Central memory CD8-positive, alpha-beta T cell (primary cell): ENCODE data around the gene SYT7.

Source experiments
- ATAC-seq: fragments of 150-1000 bp; cut with Tn5 transposase; replicated peaks from 2 replicates; pipeline ENCODE4 v1.10.0; 2022; ENCODE audit warnings: mild to moderate bottlenecking, moderate FRiP score, moderate number of reproducible peaks; ENCODE audit not compliant: poor library complexity, severe bottlenecking; ENCODE audit errors: extremely low read depth
- DNase-seq, 2 donors: peaks; one replicate each; pipeline ENCODE4 v3.0.0; 2021; ENCODE audit warnings: low spot score in 2 of 2
- H3K27ac Mint-ChIP-seq: one replicate; pipeline ENCODE4 v1.8.0; 2022; ENCODE audit warnings: low read depth, mild to moderate bottlenecking, moderate library complexity, mixed read lengths
- H3K27me3 Mint-ChIP-seq: one replicate; pipeline ENCODE4 v1.8.0; 2022; ENCODE audit warnings: mixed read lengths
- H3K36me3 Mint-ChIP-seq: one replicate; pipeline ENCODE4 v1.8.0; 2022; ENCODE audit warnings: mild to moderate bottlenecking, moderate library complexity, mixed read lengths; ENCODE audit not compliant: insufficient read depth
- H3K4me1 Mint-ChIP-seq: one replicate; pipeline ENCODE4 v1.8.0; 2022; ENCODE audit warnings: mixed read lengths
- H3K4me3 Mint-ChIP-seq: one replicate; pipeline ENCODE4 v1.8.0; 2022; ENCODE audit warnings: mild to moderate bottlenecking, moderate library complexity, mixed read lengths
- H3K9me3 Mint-ChIP-seq: one replicate; pipeline ENCODE4 v1.8.0; 2022; ENCODE audit warnings: mixed read lengths

Gene SYT7

DNA sequence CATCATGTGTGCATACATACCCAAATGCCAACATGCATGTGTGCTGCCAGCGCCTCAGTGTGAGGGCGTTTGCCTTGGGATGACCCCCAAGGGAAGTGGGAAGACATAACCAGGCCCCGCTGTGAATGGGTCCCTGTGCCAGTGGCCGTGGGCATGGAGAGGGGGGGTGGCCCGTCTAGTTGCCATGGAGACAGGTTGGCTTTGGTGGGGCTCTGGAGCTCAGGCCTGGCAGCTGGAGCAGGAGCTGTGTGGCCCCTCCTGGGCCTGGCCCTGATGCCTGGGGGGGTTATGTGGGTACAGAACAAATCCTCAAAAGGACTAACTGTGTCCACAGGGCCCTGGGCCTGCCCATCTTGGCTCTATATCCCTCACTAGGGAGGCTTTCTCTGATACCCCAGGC lies 8.0 kb downstream of the SYT7 start:
- ATAC-seq (no peak), DNase-seq (no peak)
- H3K27ac Mint-ChIP-seq = no peak overlapping the region
- H3K27me3 Mint-ChIP-seq = peaks cover 95% of the 10 kb centered on the region
- H3K36me3 Mint-ChIP-seq = peaks cover 3% of the 10 kb centered on the region
- H3K4me3 Mint-ChIP-seq = no peak overlapping the region
- H3K4me1 Mint-ChIP-seq = no peaks in the 10 kb centered on the region
- H3K9me3 Mint-ChIP-seq = no peaks in the 10 kb centered on the region

GRCh38 chr11:61571869-61572268 lies 9.0 kb downstream of the SYT7 start:
- Mint-ChIP-seq H3K27ac (no peak overlapping the region), H3K27me3 (peaks cover 87% of the 10 kb centered on the region), H3K4me3 (no peak overlapping the region), H3K36me3 (peaks cover 3% of the 10 kb centered on the region), H3K9me3 (no peaks in the 10 kb centered on the region), H3K4me1 (no peaks in the 10 kb centered on the region)
- DNase-seq (no peak), ATAC-seq (no peak)

DNA sequence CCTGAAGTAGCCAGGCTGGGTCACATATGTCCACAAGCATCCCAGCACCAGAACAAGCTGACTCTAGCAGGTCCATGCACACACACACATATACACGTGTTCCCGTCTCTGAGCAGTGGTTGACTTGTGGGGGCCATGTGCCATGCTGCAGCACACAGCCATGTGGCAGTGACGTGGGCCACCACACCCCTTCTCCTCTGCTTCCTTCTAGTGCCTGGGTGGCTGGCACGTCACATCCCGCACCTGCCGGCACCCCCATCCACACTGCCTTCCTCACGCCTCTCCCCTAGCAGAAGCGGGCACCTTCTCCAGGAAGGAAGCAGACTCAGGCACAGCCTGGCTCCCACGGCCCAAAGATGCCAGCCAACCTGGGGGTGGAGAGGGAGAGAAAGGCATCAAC lies 9.5 kb downstream of the SYT7 start:
- no peak for DNase-seq
- no peak overlapping the region for H3K4me3 Mint-ChIP-seq
- no peak for ATAC-seq
- no peaks in the 10 kb centered on the region for H3K4me1 Mint-ChIP-seq
- no peak overlapping the region for H3K27ac Mint-ChIP-seq
- H3K27me3 Mint-ChIP-seq = peaks cover 84% of the 10 kb centered on the region
- peaks cover 3% of the 10 kb centered on the region for H3K36me3 Mint-ChIP-seq
- H3K9me3 Mint-ChIP-seq = no peaks in the 10 kb centered on the region

GRCh38 chr11:61569701-61570100 lies 11.2 kb downstream of the SYT7 start:
- Mint-ChIP-seq H3K9me3 (no peaks in the 10 kb centered on the region), H3K4me3 (no peak overlapping the region), H3K27me3 (peaks cover 86% of the 10 kb centered on the region), H3K36me3 (peaks cover 3% of the 10 kb centered on the region), H3K27ac (no peak overlapping the region), H3K4me1 (no peaks in the 10 kb centered on the region)
- ATAC-seq (no peak), DNase-seq (no peak)

GRCh38 chr11:61569018-61569417 lies 11.9 kb downstream of the SYT7 start:
- ATAC-seq = no peak
- H3K9me3 Mint-ChIP-seq = no peaks in the 10 kb centered on the region
- H3K27me3 Mint-ChIP-seq = peaks cover 86% of the 10 kb centered on the region
- no peaks in the 10 kb centered on the region for H3K4me1 Mint-ChIP-seq
- H3K36me3 Mint-ChIP-seq = peaks cover 3% of the 10 kb centered on the region
- no peak overlapping the region for H3K27ac Mint-ChIP-seq
- DNase-seq = no peak
- H3K4me3 Mint-ChIP-seq = no peak overlapping the region

GRCh38 chr11:61567286-61568061 lies 13.4 kb downstream of the SYT7 start:
- Mint-ChIP-seq H3K9me3 (no peaks in the 10 kb centered on the region), H3K4me3 (no peak overlapping the region), H3K27ac (no peak overlapping the region), H3K4me1 (no peaks in the 10 kb centered on the region), H3K27me3 (peaks cover 86% of the 10 kb centered on the region), H3K36me3 (peaks cover 3% of the 10 kb centered on the region)
- DNase-seq = peak; percentile 52 to 72
- peak; percentile 54 for ATAC-seq

GRCh38 chr11:61564936-61565696 lies 15.8 kb downstream of the SYT7 start:
- no peak for ATAC-seq
- Mint-ChIP-seq H3K4me1 (no peaks in the 10 kb centered on the region), H3K27me3 (peaks cover 85% of the 10 kb centered on the region), H3K4me3 (no peak overlapping the region), H3K27ac (no peak overlapping the region), H3K9me3 (no peaks in the 10 kb centered on the region), H3K36me3 (no peaks in the 10 kb centered on the region)
- no peak for DNase-seq

DNA sequence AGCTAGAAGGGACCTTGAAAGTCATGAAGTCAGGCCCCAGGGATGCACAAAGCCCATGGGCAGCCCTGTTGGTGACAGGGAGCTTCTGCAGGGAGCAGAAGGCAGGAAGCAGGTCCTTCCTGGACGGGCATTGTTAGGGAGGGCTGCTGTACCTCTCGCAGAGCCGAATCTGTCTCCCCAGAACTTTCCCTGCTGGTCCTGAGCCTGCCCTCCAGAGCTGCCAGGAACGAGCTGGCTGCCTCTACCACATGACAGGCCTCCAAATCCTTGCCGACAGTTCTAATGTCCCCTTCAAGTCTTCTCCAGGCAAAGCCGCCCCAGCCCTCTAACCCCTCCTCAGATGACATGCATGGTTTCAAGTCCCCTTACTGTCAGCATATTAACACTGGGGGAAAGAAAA lies 20.1 kb downstream of the SYT7 start:
- no peaks in the 10 kb centered on the region for H3K9me3 Mint-ChIP-seq
- H3K36me3 Mint-ChIP-seq = no peaks in the 10 kb centered on the region
- no peak for ATAC-seq
- no peak overlapping the region for H3K27ac Mint-ChIP-seq
- H3K4me3 Mint-ChIP-seq = no peak overlapping the region
- no peaks in the 10 kb centered on the region for H3K4me1 Mint-ChIP-seq
- no peak for DNase-seq
- H3K27me3 Mint-ChIP-seq = peaks cover 99% of the 10 kb centered on the region

DNA sequence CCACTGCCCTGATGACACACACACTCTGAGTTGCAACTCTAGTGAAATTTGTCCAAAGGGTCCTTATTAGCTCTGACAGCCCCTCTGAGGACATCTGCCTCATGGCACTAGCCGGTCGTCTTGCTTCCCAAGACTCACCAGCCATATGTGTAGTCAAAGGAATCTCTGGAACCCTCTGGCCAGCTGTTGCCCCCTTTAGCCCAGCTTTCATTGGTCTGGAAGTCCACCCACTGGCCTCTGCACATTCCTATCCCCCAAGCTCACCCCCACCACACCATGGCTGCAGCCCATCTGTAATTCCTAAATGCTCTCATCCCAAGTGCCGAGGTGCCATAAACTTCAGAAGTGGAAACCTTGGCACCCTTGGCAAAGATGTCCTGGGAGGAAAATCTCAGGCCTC lies 24.3 kb downstream of the SYT7 start:
- DNase-seq = no peak
- no peak overlapping the region for H3K27ac Mint-ChIP-seq
- H3K36me3 Mint-ChIP-seq = no peaks in the 10 kb centered on the region
- no peaks in the 10 kb centered on the region for H3K9me3 Mint-ChIP-seq
- no peaks in the 10 kb centered on the region for H3K4me1 Mint-ChIP-seq
- no peak for ATAC-seq
- H3K27me3 Mint-ChIP-seq = peaks cover 98% of the 10 kb centered on the region
- no peak overlapping the region for H3K4me3 Mint-ChIP-seq

- no peak for ATAC-seq
- H3K27me3 Mint-ChIP-seq = peaks cover 98% of the 10 kb centered on the region
These were observed 24.9 kb downstream of the SYT7 start for GRCh38 chr11:61555978-61556377.

DNA sequence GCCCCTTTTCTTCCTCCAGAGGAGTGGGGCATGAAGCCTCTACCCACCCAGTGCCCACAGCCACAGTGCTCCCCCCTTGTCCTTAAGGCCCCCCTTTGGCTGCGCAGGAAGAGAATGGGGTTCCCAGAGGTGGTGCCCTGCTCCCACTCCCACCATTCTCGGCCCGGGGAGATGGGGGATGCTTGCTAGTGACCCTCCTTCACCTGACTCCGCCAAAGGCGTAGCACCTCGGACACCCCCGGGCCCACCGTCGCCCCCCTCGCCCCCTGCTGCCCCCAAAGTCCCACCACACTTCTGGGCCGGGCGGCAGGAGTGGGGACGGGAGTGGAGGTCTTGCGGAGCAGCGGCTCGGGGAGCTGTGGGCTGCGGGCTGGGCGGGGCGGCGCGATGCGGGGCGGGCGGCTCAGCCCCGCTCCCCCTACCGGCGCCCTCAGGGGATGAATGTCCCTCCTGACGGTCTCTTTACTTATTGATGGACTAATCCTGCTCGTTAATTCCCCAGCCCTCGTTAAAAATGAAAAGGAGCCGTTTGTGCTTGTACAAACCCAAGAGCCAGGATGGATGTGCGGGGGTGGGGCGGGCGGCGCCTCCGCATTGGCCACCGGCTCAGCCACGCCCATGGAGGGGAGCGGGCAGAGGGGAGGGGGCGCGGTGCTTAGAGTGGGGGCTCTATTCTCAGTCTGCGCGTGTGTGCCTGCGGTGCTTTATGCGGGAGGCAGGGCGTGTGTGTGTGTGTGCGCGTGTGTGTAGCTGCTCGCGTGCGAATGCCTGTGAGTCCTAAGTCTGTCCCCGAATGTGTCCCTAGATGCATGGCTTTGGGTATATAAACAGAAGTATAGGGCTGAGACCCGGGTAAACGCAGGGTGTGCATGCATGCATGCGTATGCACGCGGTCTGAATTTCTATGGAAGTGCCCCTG lies 25.6 kb downstream of the SYT7 start:
- no peaks in the 10 kb centered on the region for H3K9me3 Mint-ChIP-seq
- no peak overlapping the region for H3K27ac Mint-ChIP-seq
- ATAC-seq = no peak
- no peaks in the 10 kb centered on the region for H3K36me3 Mint-ChIP-seq
- H3K4me1 Mint-ChIP-seq = no peaks in the 10 kb centered on the region
- no peak overlapping the region for H3K4me3 Mint-ChIP-seq
- DNase-seq = no peak
- peaks cover 96% of the 10 kb centered on the region for H3K27me3 Mint-ChIP-seq

More at GRCh38 chr11:61555978-61556377, 24.9 kb downstream of the SYT7 start:
- H3K4me1 Mint-ChIP-seq = no peaks in the 10 kb centered on the region
- H3K4me3 Mint-ChIP-seq = no peak overlapping the region
- H3K27ac Mint-ChIP-seq = no peak overlapping the region
- H3K36me3 Mint-ChIP-seq = no peaks in the 10 kb centered on the region
- H3K9me3 Mint-ChIP-seq = no peaks in the 10 kb centered on the region
- DNase-seq = no peak

DNA sequence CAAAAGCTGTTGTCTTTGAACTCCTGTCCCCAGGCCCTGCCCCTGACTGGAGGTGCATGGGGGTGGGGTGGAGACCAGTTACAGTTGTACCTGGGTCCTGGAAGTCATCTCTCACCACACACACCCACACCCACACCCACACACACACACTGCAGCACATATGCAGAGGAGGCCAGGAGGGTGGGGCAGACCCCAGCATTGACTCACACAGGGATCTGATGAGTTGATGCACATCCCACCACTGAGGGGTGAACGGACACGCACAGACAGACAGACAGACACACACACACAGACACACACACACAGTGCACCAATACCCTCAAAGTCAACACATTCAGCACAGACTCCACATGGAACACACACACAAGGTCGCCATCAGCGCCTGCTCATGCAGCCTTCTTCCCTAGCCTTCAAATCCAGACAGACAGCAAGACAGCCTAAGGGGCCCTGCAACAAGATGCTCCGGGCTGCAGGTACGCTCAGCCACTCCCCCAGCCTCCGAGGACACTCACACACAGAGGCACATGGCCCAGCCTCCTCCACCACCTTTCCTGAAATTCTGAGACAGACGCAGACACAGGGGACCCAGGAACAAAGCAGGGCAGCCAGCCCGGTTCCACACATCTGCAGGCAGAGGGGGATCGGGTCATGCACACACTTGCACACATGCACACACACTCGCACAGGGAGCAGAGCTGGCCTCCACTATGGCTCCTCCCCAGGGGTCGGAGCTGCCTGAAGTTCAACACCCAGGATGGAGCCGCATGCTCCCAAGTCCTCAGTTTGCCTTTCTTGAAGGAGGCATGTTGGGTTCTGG lies 26.5 kb downstream of the SYT7 start:
- no peak for ATAC-seq
- H3K9me3 Mint-ChIP-seq = no peaks in the 10 kb centered on the region
- no peak overlapping the region for H3K27ac Mint-ChIP-seq

More for the DNA sequence above, 26.5 kb downstream of the SYT7 start:
- Mint-ChIP-seq H3K4me3 (no peak overlapping the region), H3K36me3 (no peaks in the 10 kb centered on the region), H3K4me1 (no peaks in the 10 kb centered on the region), H3K27me3 (peaks cover 94% of the 10 kb centered on the region)
- DNase-seq = no peak
